HG02970 (cell line): ENCODE data around the gene PCNX1.
"Not testable (repeated sequence)": the region's sequence is repeated elsewhere in the genome, so short reads cannot be mapped to it uniquely, and the experiment has no call there.

Experiments
- ATAC-seq: cut with Tn5 transposase; IDR thresholded peaks from one replicate; pipeline ENCODE4 v1.9.1; 2021; ENCODE audit warnings: mild to moderate bottlenecking, moderate library complexity, moderate number of reproducible peaks; ENCODE audit not compliant: unreplicated experiment, low FRiP score

PCNX1 gene

GRCh38 chr14:70909733-70910614 is 2.7 kb downstream of the PCNX1 start:
- ATAC-seq, result no peak

DNA sequence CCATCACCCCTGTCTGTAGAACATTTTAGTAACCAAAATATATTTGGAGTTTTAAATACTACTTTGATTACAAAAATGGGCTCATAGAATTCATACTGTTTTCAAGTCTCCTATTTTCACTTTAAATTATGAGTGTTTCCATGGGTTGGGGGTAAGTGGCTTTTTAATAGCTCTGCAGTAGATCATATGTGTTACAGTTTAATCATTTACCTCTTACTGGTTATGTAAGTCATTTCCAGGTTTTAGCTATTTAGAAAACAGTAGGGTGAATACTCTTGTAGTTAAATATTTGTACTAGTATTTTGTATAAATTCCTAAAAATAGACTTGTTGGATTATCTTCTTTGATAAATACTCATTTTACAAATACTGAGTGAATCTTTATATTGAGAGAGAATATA is 8.2 kb downstream of the PCNX1 start:
- ATAC-seq, result no peak

DNA sequence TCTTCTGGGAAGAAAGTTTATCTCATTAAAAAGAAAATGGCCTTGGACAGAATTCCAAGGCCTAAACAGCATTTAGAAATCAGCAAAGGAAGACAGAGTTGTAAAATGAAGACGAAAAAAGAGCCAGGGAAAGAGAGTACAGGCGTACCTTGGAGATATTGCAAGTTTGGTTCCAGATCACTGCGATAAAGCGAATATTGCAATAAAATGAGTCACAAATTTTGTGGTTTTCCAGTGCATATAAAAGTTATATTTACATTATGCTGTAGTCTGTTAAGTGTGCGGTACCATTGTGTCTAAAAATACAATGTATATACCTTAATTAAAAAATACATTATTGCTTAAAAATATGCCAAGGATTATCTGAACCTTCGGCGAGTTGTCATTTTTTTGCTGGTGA is 9.0 kb downstream of the PCNX1 start:
- no peak for ATAC-seq

- ATAC-seq, result no peak
These were observed 9.5 kb downstream of the PCNX1 start for GRCh38 chr14:70916799-70917198.

GRCh38 chr14:70917633-70918032 is 10.4 kb downstream of the PCNX1 start:
- no peak for ATAC-seq

GRCh38 chr14:70919774-70920173 is 12.5 kb downstream of the PCNX1 start:
- no peak for ATAC-seq

- no peak for ATAC-seq
These were observed 13.3 kb downstream of the PCNX1 start for GRCh38 chr14:70920608-70921007.

- no peak for ATAC-seq
These were observed 14.4 kb downstream of the PCNX1 start for GRCh38 chr14:70921669-70922068.

DNA sequence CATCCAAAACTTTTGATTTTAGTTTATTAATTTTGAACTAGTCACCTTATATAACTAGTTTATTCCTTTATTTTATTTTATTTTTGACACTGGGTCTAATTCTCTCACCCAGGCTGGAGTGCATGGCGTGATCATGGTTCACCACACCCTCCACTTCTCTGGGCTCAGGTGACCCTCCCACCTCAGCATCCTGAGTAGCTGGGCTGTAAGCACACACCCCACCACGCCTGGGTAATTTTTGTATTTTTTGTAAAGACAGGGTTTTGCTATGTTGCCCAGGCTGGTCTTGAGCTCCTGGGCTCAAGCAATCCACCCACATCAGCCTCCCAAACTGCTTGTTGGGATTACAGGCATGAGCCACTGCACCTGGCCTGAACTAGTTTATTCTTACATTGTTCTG is 17.3 kb downstream of the PCNX1 start:
- ATAC-seq, result no peak

GRCh38 chr14:70926235-70926830 is 19.1 kb downstream of the PCNX1 start:
- ATAC-seq, result no peak

DNA sequence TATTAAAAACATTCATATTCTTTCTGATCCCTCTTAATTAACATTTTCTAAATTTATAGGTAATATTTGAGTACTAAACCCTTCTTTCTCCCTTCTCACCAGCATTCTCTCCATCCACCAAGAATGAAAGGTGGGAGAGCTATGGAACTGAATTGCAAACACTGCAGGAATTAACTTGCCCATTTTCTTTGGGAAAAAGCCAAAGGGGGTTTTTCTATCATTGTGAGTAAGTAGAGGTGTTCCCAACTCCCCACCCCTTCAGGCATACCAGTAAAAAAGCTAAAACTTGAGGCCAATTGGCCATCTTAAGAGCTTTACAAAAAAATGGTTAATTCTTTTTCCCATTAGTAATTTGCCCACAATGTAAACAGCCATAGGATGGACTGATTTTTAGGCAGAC is 23.7 kb downstream of the PCNX1 start:
- no peak for ATAC-seq

DNA sequence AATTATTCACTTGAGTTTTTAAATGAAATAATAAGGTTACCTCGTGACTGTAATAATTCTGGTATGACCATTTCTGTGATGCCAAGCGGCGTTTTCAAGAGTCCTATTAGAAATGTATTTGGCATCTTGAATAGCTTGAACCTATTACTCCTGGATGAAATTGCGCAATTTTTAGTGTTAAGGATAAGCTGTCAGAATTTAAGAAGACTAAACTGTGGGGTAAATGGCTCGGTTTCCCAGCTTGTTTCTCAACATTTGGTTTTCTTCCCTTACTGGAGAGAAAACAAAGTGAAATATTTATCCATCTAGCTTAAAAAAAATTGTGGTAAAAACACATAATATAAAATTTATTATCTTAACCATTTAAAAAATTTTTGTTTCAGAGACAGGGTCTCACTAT is 26.8 kb downstream of the PCNX1 start:
- no peak for ATAC-seq

DNA sequence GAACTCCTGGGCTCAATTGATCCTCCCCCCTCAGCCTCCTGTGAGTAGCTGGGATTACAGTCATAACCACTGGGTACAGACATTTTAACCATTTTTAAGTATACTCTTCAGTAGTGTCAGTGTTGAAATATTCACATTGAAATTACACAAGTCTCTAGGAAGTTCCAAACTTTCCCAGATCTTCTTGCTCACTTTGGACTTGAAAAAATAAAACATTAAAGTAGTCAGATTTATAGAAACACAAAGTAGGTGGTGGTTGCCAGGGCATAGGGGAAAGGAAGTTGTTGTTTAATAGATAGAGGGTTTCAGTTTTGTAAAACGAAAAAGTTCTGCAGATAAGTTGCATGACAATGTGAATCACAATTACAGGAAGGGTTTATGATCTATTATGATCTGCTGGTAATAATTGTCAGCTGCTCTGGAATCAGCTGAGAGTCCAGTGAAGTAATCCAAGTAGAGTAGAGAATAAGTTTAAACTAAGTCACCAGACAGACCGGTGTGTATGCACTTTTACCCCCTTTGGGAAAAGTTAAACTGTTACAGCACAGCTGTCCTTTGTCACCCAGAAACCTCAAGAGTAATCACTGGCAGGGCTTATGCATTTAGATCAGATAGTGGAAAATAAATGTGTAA is 27.4 kb downstream of the PCNX1 start:
- ATAC-seq, result peak; percentile 72

DNA sequence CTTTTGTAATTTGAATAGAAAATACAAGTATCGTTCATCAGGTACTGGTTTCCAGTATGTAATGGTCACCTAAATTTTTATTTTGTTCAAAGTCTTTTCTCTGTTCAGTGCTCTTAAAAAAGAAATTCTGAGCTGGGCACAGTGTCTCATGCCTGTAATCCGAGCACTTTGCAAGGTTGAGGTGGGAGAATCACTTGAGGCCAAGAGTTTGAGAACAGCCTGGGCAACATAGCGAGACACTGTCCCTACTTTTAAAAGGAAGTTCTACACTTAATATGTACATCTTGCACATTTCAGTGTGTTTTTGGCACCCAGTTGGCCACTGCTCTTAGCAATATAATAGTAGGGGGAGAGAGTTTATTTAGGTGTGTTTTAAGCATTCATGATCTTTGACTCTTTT is 27.9 kb downstream of the PCNX1 start:
- no peak for ATAC-seq

- ATAC-seq, result not testable (repeated sequence)
These were observed 32.4 kb downstream of the PCNX1 start for GRCh38 chr14:70939693-70940092.

GRCh38 chr14:70941637-70942341 is 34.5 kb downstream of the PCNX1 start:
- ATAC-seq, result not testable (repeated sequence)

- no peak for ATAC-seq
These were observed 35.1 kb downstream of the PCNX1 start for GRCh38 chr14:70942342-70942706.

DNA sequence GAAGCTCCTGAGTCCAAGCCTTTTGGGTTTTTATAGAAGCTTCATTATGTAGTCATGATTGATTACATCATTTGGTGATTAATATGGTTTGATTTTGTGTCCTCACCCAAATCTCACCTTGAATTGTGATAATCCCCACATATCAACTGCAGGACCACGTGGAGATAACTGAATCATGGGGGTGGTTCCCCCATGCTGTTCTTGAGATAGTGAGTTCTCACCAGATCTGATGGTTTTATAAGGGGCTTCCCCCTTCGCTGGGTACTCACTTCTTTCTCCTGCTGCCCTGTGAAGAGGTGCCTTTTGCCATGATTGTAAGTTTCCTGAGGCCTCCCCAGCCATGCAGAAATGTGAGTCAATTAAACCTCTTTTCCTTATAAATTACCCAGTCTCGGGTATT is 35.5 kb downstream of the PCNX1 start:
- ATAC-seq, result not testable (repeated sequence)

- ATAC-seq, result no peak
These were observed 36.6 kb downstream of the PCNX1 start for GRCh38 chr14:70943838-70944237.

DNA sequence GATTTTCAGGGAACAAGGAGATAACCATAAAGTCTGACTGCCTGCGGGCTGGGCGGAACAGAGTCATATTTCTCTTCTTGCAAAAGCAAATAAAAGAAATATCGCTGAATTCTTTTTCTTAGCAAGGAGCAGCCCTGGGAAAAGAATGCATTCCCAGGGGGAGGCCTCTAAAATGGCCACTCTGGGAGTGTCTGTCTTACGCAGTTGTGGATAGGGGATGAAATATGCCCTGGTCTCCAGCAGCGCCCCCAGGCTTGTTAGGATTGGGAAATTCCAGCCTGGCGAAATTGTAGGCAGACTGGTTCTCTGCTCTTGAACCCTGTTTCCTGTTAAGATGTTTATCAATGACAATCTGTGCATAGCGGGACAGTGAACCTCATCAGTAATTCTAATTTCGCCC is 40.5 kb downstream of the PCNX1 start:
- ATAC-seq, result no peak

GRCh38 chr14:70952485-70952884 is 45.2 kb downstream of the PCNX1 start:
- no peak for ATAC-seq
